GM12892 (cell line): ENCODE data around the gene NDUFA3.

Experiments
- DNase-seq: peaks from one replicate; pipeline ENCODE4 v3.0.0; 2011; ENCODE audit not compliant: insufficient read length
- FAIRE-seq: peaks from 2 replicates; lab custom pipeline; 2011; peaks lifted over from hg19 to GRCh38; lab: Jason Lieb, UNC
- POLR2A ChIP-seq: IDR thresholded peaks from 2 replicates; pipeline ENCODE4 v1.6.1; 2011; ENCODE audit warnings: low read depth, low read length, control low read depth
- POLR2AphosphoS5 ChIP-seq: IDR thresholded peaks from 2 replicates; pipeline ENCODE4 v1.6.1; 2011; ENCODE audit warnings: low read depth, low read length, control low read depth
- TAF1 ChIP-seq: IDR thresholded peaks from 2 replicates; pipeline ENCODE4 v1.6.1; 2011; ENCODE audit warnings: low read depth, mild to moderate bottlenecking, control low read depth, low read length, borderline replicate concordance

Gene NDUFA3

DNA sequence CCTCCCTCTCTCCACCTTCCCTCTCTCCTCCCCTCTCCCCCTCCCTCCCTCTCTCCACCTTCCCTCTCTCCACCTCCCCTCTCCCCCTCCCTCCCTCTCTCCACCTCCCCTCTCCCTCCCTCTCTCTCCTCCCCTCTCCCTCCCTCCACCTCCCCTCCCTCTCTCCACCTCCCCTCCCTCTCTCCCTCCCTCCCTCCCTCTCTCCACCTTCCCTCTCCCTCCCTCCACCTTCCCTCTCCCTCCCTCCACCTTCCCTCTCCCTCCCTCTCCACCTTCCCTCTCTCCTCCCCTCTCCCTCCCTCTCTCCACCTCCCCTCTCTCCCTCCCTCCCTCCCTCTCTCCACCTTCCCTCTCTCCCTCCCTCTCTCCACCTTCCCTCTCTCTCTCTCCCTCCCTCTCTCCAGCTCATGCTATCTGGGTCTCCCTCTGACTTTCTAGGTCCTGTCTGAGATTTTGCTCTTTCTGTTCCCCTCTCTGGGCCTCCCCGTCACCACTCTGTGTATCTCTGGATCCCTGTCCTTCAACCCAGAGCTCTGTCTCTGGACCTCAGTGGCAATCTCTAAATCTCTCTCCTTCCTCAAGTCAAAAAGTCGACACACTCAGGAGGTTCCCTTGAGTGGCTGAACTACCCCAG, 31.4 kb downstream of the NDUFA3 start:
- DNase-seq (no peak), FAIRE-seq (no peak)
- TF ChIP-seq POLR2AphosphoS5 (no peak), TAF1 (no peak), POLR2A (no peak)

GRCh38 chr19:54136086-54136863, 33.6 kb downstream of the NDUFA3 start:
- DNase-seq = no peak
- TF ChIP-seq POLR2A (no peak), POLR2AphosphoS5 (no peak), TAF1 (no peak)
- FAIRE-seq = no peak

- peak; percentile 99 for FAIRE-seq
- TF ChIP-seq TAF1 (no peak), POLR2AphosphoS5 (peak; percentile 63; the same call in 1 of the 2 replicates), POLR2A (peak; percentile 62; the same call in 1 of the 2 replicates)
- DNase-seq = peak; percentile 99
These were observed 34.4 kb downstream of the NDUFA3 start for GRCh38 chr19:54136864-54137698.

GRCh38 chr19:54137699-54138488, 35.2 kb downstream of the NDUFA3 start, which contains the start of gene CNOT3:
Gene CNOT3, plus strand, starts transcription at chr19:54137762. Its CDS starts 5,217 bp downstream, at chr19:54142979.
- peak; percentile 79 for TF ChIP-seq POLR2A
- peak; percentile 60; the same call in 1 of the 2 replicates for TF ChIP-seq TAF1
- peak; percentile 77 for TF ChIP-seq POLR2AphosphoS5
- FAIRE-seq (peak; percentile 5), DNase-seq (peak; percentile 69)

- no peak for FAIRE-seq
- TF ChIP-seq POLR2AphosphoS5 (0 out of 2 replicates have a peak, but pooled peaks have one; percentile 4), TAF1 (no peak), POLR2A (no peak)
- DNase-seq = no peak
These were observed 36.0 kb downstream of the NDUFA3 start for GRCh38 chr19:54138489-54139256.

GRCh38 chr19:54141356-54141755, 38.7 kb downstream of the NDUFA3 start:
- no peak for FAIRE-seq
- DNase-seq = no peak
- no peak for TF ChIP-seq POLR2A
- no peak for TF ChIP-seq TAF1
- no peak for TF ChIP-seq POLR2AphosphoS5

GRCh38 chr19:54142166-54142780, 39.6 kb downstream of the NDUFA3 start:
- FAIRE-seq = no peak
- no peak for DNase-seq
- TF ChIP-seq POLR2A = no peak
- no peak for TF ChIP-seq POLR2AphosphoS5
- no peak for TF ChIP-seq TAF1

- TF ChIP-seq POLR2AphosphoS5 (no peak), POLR2A (no peak), TAF1 (no peak)
- FAIRE-seq (no peak), DNase-seq (no peak)
These were observed 43.0 kb downstream of the NDUFA3 start for GRCh38 chr19:54145541-54146158.

GRCh38 chr19:54147676-54148075, 45.0 kb downstream of the NDUFA3 start:
- FAIRE-seq (no peak), DNase-seq (no peak)
- no peak for TF ChIP-seq POLR2AphosphoS5
- TF ChIP-seq TAF1 = no peak
- TF ChIP-seq POLR2A = no peak
